ENCODE data around the gene LRRC2.

GRCh38 chr3:46603446-46604046 is 37.4 kb upstream of the LRRC2 start:
- TF ChIP-seq CTCF (IDR thresholded peaks at IDR 0.05) (no peak), POLR2A (IDR thresholded peaks at IDR 0.05) (no peak), EP300 (IDR thresholded peaks at IDR 0.05) (no peak)
